BLaER1 (cell line): Measurements from ENCODE around the gene CD27.
"Not testable (repeated sequence)": the region's sequence is repeated elsewhere in the genome, so short reads cannot be mapped to it uniquely, and the experiment has no call there.

ENCODE experiments used
- H3K27ac ChIP-seq: shearing (Covaris generic); formaldehyde crosslinking; 2 replicates; pipeline ENCODE4 v1.8.1; 2022
- H3K27me3 ChIP-seq: shearing (Covaris generic); formaldehyde crosslinking; 2 replicates; pipeline ENCODE4 v1.8.1; 2022
- H3K36me3 ChIP-seq: shearing (Covaris generic); formaldehyde crosslinking; 2 replicates; pipeline ENCODE4 v1.8.1; 2022
- H3K4me1 ChIP-seq: shearing (Covaris generic); formaldehyde crosslinking; 2 replicates; pipeline ENCODE4 v1.8.1; 2022
- H3K4me2 ChIP-seq: shearing (Covaris generic); formaldehyde crosslinking; 2 replicates; pipeline ENCODE4 v1.8.1; 2022
- H3K4me3 ChIP-seq: shearing (Covaris generic); formaldehyde crosslinking; 2 replicates; pipeline ENCODE4 v1.8.1; 2022
- H3K9ac ChIP-seq: shearing (Covaris generic); formaldehyde crosslinking; 2 replicates; pipeline ENCODE4 v1.8.1; 2022
- H3K9me3 ChIP-seq: shearing (Covaris generic); formaldehyde crosslinking; 2 replicates; pipeline ENCODE4 v1.8.1; 2022
- H4K20me1 ChIP-seq: shearing (Covaris generic); formaldehyde crosslinking; 2 replicates; pipeline ENCODE4 v1.8.1; 2022
- Cebpa-rat ChIP-seq: shearing (Covaris generic); IDR thresholded peaks from 2 replicates; pipeline ENCODE4 v1.8.1; 2022

Gene CD27

GRCh38 chr12:6478416-6478815, 33.7 kb downstream of the CD27 start:
- Histone ChIP-seq H3K9ac (no peak overlapping the region), H3K27me3 (no peaks in the 10 kb centered on the region), H3K36me3 (no peaks in the 10 kb centered on the region), H3K4me3 (no peak overlapping the region), H3K9me3 (peaks cover 23% of the 10 kb centered on the region), H4K20me1 (no peaks in the 10 kb centered on the region), H3K27ac (no peak overlapping the region), H3K4me2 (no peak overlapping the region), H3K4me1 (no peaks in the 10 kb centered on the region)
- no peak for TF ChIP-seq Cebpa-rat

DNA sequence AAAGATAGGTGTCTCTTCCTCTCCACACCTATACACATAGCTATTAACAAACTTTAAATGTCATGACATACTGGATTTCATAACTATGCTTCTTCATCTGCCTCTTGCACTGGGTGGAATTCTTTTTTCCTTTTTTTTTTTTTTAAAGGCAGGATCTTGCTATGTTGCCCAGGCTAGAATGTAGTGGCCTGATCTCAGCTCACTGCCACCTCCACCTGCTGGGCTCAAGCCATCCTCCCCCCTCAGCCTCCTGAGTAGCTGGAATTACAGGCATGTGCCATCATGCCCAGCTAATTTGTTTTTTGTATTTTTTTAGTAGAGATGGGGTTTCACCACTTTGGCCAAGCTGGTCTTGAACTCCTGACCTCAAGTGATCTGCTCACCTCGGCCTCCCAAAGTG, 43.5 kb downstream of the CD27 start:
- H3K27me3 ChIP-seq, result no peaks in the 10 kb centered on the region
- no peaks in the 10 kb centered on the region for H4K20me1 ChIP-seq
- peaks cover 26% of the 10 kb centered on the region for H3K36me3 ChIP-seq
- H3K4me2 ChIP-seq, result no peak overlapping the region
- H3K9me3 ChIP-seq, result no peaks in the 10 kb centered on the region
- no peak overlapping the region for H3K4me3 ChIP-seq
- H3K27ac ChIP-seq, result no peak overlapping the region
- no peak overlapping the region for H3K9ac ChIP-seq
- peaks cover 11% of the 10 kb centered on the region for H3K4me1 ChIP-seq
- no peak for TF ChIP-seq Cebpa-rat

DNA sequence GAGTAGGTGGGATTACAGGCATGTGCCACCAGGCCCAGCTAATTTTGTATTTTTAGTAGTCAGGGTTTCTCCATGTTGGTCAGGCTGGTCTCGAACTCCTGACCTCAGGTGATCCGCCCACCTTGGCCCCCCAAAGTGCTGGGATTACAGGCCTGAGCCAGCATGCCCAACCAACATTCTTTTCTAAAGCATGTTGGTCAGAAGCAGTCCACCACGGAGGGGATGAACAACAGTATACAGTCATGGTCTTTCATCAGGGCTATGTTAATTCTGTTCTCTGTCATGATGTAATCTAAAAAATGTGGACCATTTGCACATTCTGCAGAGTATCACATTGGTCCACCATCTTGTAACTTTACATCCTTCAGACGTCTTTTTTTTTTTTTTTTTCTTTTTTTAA, 44.7 kb downstream of the CD27 start:
- no peak overlapping the region for H3K9ac ChIP-seq
- H3K36me3 ChIP-seq, result peaks cover 26% of the 10 kb centered on the region
- H3K4me2 ChIP-seq, result no peak overlapping the region
- peaks cover 12% of the 10 kb centered on the region for H3K4me1 ChIP-seq
- no peaks in the 10 kb centered on the region for H4K20me1 ChIP-seq
- no peak overlapping the region for H3K4me3 ChIP-seq
- H3K9me3 ChIP-seq, result no peaks in the 10 kb centered on the region
- no peaks in the 10 kb centered on the region for H3K27me3 ChIP-seq
- TF ChIP-seq Cebpa-rat, result no peak
- H3K27ac ChIP-seq, result no peak overlapping the region

DNA sequence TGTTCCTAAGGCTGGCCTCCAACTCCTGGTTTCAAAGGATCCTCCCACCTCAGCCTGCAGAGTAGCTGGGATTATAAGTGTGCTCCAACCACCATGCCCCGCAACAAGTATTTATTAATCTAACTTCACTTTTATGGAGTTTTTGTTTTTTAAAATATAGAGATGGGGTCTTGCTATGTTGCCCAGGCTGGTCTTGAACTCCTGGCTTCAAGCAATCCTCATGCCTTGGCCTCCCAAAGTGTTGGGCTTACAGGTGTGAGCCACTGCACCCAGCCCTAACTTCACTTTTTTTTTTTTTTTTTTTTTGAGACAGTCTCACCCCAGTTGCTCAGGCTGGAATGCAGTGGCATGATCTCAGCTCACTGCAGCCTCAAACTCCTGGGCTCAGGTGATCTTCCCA, 45.9 kb downstream of the CD27 start:
- H3K9me3 ChIP-seq, result not testable (repeated sequence)
- peaks cover 29% of the 10 kb centered on the region for H3K36me3 ChIP-seq

GRCh38 chr12:6492838-6493496, 48.2 kb downstream of the CD27 start, which contains the start of gene MRPL51:
Gene MRPL51, minus strand, starts transcription at chr12:6493262. Its CDS starts 126 bp downstream, at chr12:6493136.
- no peaks in the 10 kb centered on the region for H3K27me3 ChIP-seq
- H3K9ac ChIP-seq, result peak within 1 kb of the TSS; percentile 93
- H3K4me3 ChIP-seq, result peak within 1 kb of the TSS; percentile 84
- H3K9me3 ChIP-seq, result no peaks in the 10 kb centered on the region
- peak within 1 kb of the TSS; percentile 97 for H3K27ac ChIP-seq
- H3K4me1 ChIP-seq, result peaks cover 43% of the 10 kb centered on the region
- peak within 1 kb of the TSS; percentile 89 for H3K4me2 ChIP-seq
- TF ChIP-seq Cebpa-rat, result no peak
- no peaks in the 10 kb centered on the region for H4K20me1 ChIP-seq
- peaks cover 52% of the 10 kb centered on the region for H3K36me3 ChIP-seq

More for the DNA sequence above, 45.9 kb downstream of the CD27 start:
- H3K27ac ChIP-seq, H4K20me1 ChIP-seq, H3K4me3 ChIP-seq, H3K9ac ChIP-seq, H3K27me3 ChIP-seq, H3K4me2 ChIP-seq: not testable (repeated sequence)
- peaks cover 24% of the 10 kb centered on the region for H3K4me1 ChIP-seq

DNA sequence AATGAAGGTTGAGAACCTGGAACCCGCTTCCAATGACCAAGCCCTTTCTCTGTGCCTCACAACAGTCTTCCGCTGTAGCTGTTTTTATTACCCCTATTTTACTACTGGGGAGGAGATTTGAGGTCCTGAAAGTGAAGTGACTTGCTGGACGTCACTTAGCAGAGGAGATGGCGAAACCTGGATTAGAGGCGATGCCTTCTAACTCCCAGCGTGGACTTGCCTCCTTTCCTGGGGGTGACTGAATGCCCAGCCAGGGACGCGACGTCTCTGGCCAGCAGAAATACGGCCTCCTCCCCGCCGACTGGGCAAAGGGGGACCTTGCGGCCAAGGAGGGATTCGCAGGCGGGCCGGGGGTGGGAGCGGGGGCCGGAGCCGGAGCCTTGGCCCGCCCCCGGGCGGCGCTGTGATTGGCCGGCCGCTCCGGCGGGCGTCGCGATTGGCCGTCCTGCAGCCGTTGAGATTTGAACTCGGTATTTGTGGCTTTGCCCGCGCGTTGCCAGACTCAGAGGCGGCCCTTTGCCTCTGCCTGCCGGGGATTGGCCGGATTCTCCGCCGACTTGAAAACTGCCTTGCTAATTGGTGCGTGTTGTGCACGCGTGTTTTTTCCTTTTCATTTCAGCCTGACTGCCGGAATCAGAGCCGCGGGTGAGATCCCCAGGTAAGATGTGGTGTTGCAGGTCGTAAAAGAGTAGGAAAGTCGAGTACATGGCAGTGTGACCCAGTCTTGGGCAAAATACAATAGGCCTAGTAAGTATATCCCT, 48.9 kb downstream of the CD27 start, which contains the start of gene NCAPD2:
TSS of gene NCAPD2 (plus strand) at position 606 of the 761 bp plus-strand sequence. CDS start 997 bp downstream, outside the sequence.
- no peak for TF ChIP-seq Cebpa-rat
- peak within 1 kb of the TSS; percentile 93 for H3K9ac ChIP-seq
- H3K27ac ChIP-seq, result peak within 1 kb of the TSS; percentile 97
- H4K20me1 ChIP-seq, result no peaks in the 10 kb centered on the region
- peak within 1 kb of the TSS; percentile 89 for H3K4me2 ChIP-seq
- peaks cover 59% of the 10 kb centered on the region for H3K36me3 ChIP-seq
- H3K4me1 ChIP-seq, result peaks cover 43% of the 10 kb centered on the region
- H3K4me3 ChIP-seq, result peak within 1 kb of the TSS; percentile 84
- no peaks in the 10 kb centered on the region for H3K9me3 ChIP-seq
- H3K27me3 ChIP-seq, result no peaks in the 10 kb centered on the region

GRCh38 chr12:6494258-6494743, 49.5 kb downstream of the CD27 start:
- peak overlapping the region; percentile 97 for H3K27ac ChIP-seq
- H3K9me3 ChIP-seq, result no peaks in the 10 kb centered on the region
- peaks cover 65% of the 10 kb centered on the region for H3K36me3 ChIP-seq
- H3K4me1 ChIP-seq, result peaks cover 43% of the 10 kb centered on the region
- peak overlapping the region; percentile 84 for H3K4me3 ChIP-seq
- H3K27me3 ChIP-seq, result no peaks in the 10 kb centered on the region
- H3K4me2 ChIP-seq, result peak overlapping the region; percentile 89
- H3K9ac ChIP-seq, result peak overlapping the region; percentile 93
- no peaks in the 10 kb centered on the region for H4K20me1 ChIP-seq
- no peak for TF ChIP-seq Cebpa-rat

DNA sequence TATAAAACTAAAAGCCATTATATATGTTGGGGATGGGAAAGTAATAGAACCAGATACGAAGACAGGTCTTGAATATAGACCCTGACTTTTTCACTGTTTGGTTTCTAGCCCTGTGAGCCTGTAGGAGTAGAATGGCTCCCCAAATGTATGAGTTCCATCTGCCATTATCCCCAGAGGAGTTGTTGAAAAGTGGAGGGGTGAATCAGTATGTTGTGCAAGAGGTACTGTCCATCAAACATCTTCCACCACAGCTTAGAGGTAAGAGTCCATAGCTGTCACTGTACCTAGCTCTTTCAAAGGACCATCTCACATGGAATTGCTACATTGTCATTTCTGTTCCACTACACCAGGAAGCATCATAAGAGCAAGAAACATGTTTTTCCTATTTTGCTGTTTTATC, 50.2 kb downstream of the CD27 start:
- TF ChIP-seq Cebpa-rat, result 0 out of 2 replicates have a peak, but pooled peaks have one; percentile 13
- Histone ChIP-seq H3K9ac (peak overlapping the region; percentile 93), H3K36me3 (peaks cover 70% of the 10 kb centered on the region), H4K20me1 (no peaks in the 10 kb centered on the region), H3K9me3 (no peaks in the 10 kb centered on the region), H3K4me3 (peak overlapping the region; percentile 84), H3K4me1 (peaks cover 43% of the 10 kb centered on the region), H3K27me3 (no peaks in the 10 kb centered on the region), H3K4me2 (peak overlapping the region; percentile 89), H3K27ac (peak overlapping the region; percentile 97)

DNA sequence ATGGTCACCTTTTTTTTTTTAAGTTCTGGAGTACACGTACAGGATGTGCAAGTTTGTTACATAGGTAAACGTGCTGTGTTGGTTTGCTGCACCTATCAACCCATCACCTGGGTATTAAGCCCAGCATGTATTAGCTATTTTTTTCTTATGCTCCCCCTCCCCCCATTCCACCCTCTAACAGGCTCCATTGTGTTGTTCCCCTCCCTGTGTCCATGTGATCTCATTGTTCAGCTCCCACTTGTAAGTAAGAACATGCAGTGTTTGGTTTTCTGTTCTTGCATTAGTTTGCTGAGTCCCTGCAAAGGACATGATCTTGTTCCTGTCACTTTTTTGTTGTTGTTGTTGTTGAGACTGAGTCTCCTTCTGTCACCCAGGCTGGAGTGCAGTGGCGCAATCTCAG, 52.5 kb downstream of the CD27 start:
- H3K4me3 ChIP-seq, H3K9ac ChIP-seq, H3K27ac ChIP-seq, H3K27me3 ChIP-seq, H4K20me1 ChIP-seq, H3K9me3 ChIP-seq: not testable (repeated sequence)
- Histone ChIP-seq H3K4me2 (peak overlapping the region; percentile 89), H3K4me1 (peaks cover 38% of the 10 kb centered on the region), H3K36me3 (peaks cover 70% of the 10 kb centered on the region)

- Histone ChIP-seq H3K36me3 (peaks cover 98% of the 10 kb centered on the region), H4K20me1 (peaks cover 20% of the 10 kb centered on the region; the same call in 1 of the 2 replicates), H3K9ac (no peak overlapping the region), H3K4me2 (no peak overlapping the region), H3K9me3 (no peaks in the 10 kb centered on the region), H3K4me1 (peaks cover 21% of the 10 kb centered on the region), H3K27me3 (no peaks in the 10 kb centered on the region), H3K27ac (no peak overlapping the region), H3K4me3 (no peak overlapping the region)
- TF ChIP-seq Cebpa-rat, result no peak
Observed at GRCh38 chr12:6500466-6500865, 55.7 kb downstream of the CD27 start.
